ENCODE measurements around the gene NSRP1. TPM values are rescaled to one million over a fixed set of nuclear protein-coding genes. Genes with fewer than 3 reads are reported as not detected.

Gene NSRP1
- 33.1 TPM for total RNA-seq
- long read RNA-seq, transcript NSRP1-217 (6 exons, 2,420 nt), result minor isoform, 7 of 98 reads
- long read RNA-seq, transcript NSRP1-201 (7 exons, 2,541 nt), result major isoform, 32 of 98 reads
- long read RNA-seq, partial matches to known transcripts, result 35 of 98 reads
- long read RNA-seq, other reads (novel, unspliced or antisense), result 15 of 98 reads

DNA sequence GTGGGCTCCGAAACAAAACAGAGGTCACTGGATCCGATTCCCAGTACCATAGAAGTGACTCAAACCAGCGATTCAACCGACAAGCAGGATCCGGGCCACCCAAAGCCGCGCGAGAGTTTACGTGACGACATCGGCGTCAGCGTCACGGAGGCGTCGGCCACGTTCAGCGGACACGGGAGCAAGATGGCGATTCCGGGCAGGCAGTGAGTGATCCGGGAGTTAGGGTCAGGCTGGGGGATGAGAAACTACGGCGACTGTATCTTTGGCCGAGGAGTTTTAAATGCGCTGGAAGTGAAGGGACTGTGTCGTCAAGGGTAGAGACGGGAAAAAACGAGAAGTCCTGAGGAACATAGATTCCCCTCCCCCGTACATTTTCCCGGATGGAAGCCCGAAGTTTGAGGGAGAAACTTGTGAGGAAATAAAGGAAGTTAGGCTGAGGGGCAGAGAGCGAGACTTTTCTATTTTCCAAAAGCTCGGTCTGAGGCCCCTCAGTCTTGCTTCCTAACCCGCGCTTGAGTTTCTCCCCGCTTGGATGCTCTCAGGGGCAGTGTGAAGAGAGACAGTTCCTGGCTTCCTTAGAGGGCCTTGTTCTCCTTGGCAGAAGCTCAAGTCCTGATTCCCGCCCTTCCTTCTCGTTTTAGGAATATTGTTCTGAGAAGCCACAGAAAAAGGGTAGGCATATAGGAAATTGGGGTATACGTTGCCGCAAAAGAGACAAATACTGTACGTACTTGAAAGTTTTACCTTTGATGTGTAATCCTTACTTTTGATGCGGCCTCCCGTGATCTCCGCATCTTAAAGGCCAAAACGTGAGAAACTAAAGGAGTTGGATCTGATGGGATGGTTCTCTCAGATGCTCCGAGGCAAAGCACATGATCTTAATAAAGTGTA lies at the start of gene NSRP1:
TSS of gene NSRP1 (plus strand) at position 156 of the 891 bp plus-strand sequence. CDS start at position 184, 28 bp downstream.
- Histone ChIP-seq H3K36me3 (peaks cover 22% of the 10 kb centered on the region), H3K27me3 (ENCODE audit: low read depth) (no peaks in the 10 kb centered on the region), H3K27ac (peak within 1 kb of the TSS; percentile 97), H3K9me3 (no peaks in the 10 kb centered on the region), H3K4me3 (peak within 1 kb of the TSS; percentile 72), H3K4me1 (peaks cover 34% of the 10 kb centered on the region)
- TF ChIP-seq CTCF (IDR thresholded peaks at IDR 0.05), result no peak
- DNase-seq, result peak; percentile 96
- ATAC-seq, result peak; percentile 97 to 99
- intact Hi-C loops (cut with DNase I), result no loop called here

DNA sequence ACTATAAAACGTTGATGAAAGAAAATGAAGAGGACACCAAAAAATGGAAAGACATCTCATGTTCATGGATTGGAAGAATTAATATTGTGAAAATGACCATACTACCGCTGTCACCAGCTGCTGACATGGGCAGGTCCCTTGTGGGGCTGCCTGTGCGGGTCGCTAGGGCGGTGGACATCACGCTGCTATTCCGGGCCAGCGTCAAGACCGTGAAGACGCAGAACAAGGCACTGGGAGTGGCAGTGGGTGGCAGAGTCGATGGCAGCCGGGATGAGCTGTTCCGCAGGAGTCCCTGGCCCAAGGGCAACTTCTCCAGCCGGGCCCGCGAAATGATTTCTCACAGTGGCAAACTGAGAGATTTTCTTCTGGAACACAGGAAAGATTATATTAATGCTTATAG lies 48.2 kb upstream of the NSRP1 start:
- Histone ChIP-seq H3K4me1 (no peaks in the 10 kb centered on the region), H3K27ac (no peak overlapping the region), H3K4me3 (no peak overlapping the region), H3K9me3 (peaks cover 21% of the 10 kb centered on the region), H3K36me3 (no peaks in the 10 kb centered on the region), H3K27me3 (ENCODE audit: low read depth) (no peaks in the 10 kb centered on the region)
- DNase-seq (no peak), ATAC-seq (no peak)
- intact Hi-C loops (cut with DNase I), result no loop called here
- no peak for TF ChIP-seq CTCF (IDR thresholded peaks at IDR 0.05)

- Histone ChIP-seq H3K9me3 (no peaks in the 10 kb centered on the region), H3K36me3 (no peaks in the 10 kb centered on the region), H3K4me3 (no peak overlapping the region), H3K27ac (no peak overlapping the region), H3K27me3 (ENCODE audit: low read depth) (no peaks in the 10 kb centered on the region), H3K4me1 (no peaks in the 10 kb centered on the region)
- ATAC-seq (no peak), DNase-seq (no peak)
- no peak for TF ChIP-seq CTCF (IDR thresholded peaks at IDR 0.05)
- intact Hi-C loops (cut with DNase I), result no loop called here
Measured at GRCh38 chr17:30074254-30074653, 42.4 kb upstream of the NSRP1 start.

DNA sequence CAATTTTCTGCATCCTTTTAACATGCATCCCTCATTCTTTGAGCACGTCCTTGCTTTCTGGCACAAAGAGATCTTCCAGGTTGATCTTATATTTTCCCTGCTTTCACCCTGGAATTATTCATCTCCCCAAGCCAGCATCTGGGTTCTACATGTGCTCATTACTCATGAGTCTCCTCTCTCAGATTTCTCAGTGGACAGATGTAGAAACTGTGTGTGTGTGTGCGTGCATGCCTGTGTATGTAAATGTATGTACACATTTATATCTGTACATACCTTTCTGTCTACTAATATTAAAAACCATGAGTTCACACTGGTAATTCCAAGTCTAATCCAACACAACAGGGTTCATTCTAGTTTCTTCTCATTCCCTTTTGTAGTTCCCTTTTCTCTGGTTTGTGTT lies 41.9 kb upstream of the NSRP1 start:
- H3K27me3 ChIP-seq (ENCODE audit: low read depth), result no peaks in the 10 kb centered on the region
- no peak for DNase-seq

GRCh38 chr17:30082773-30083172 lies 33.8 kb upstream of the NSRP1 start:
- no peak for DNase-seq
- no peaks in the 10 kb centered on the region for H3K4me1 ChIP-seq
- no peak for ATAC-seq
- H3K9me3 ChIP-seq, result no peaks in the 10 kb centered on the region
- H3K4me3 ChIP-seq, result no peak overlapping the region
- intact Hi-C loops (cut with DNase I), result no loop called here
- no peaks in the 10 kb centered on the region for H3K36me3 ChIP-seq
- no peaks in the 10 kb centered on the region for H3K27me3 ChIP-seq (ENCODE audit: low read depth)
- H3K27ac ChIP-seq, result no peak overlapping the region
- no peak for TF ChIP-seq CTCF (IDR thresholded peaks at IDR 0.05)

More for the DNA sequence above, 41.9 kb upstream of the NSRP1 start:
- intact Hi-C loops (cut with DNase I), result no loop called here
- H3K4me3 ChIP-seq, result no peak overlapping the region
- no peak overlapping the region for H3K27ac ChIP-seq
- TF ChIP-seq CTCF (IDR thresholded peaks at IDR 0.05), result no peak
- ATAC-seq, result no peak
- no peaks in the 10 kb centered on the region for H3K36me3 ChIP-seq
- no peaks in the 10 kb centered on the region for H3K4me1 ChIP-seq
- no peaks in the 10 kb centered on the region for H3K9me3 ChIP-seq
